BLaER1 (cell line): ENCODE measurements around the gene SMIM14.
A peak's percentile ranks its signal among the peaks of the same experiment; 100 is the strongest.

Experiments
- H3K27ac ChIP-seq: shearing (Covaris generic); formaldehyde crosslinking; 2 replicates; pipeline ENCODE4 v1.8.1; 2022
- H3K27me3 ChIP-seq: shearing (Covaris generic); formaldehyde crosslinking; 2 replicates; pipeline ENCODE4 v1.8.1; 2022
- H3K36me3 ChIP-seq: shearing (Covaris generic); formaldehyde crosslinking; 2 replicates; pipeline ENCODE4 v1.8.1; 2022
- H3K4me1 ChIP-seq: shearing (Covaris generic); formaldehyde crosslinking; 2 replicates; pipeline ENCODE4 v1.8.1; 2022
- H3K4me2 ChIP-seq: shearing (Covaris generic); formaldehyde crosslinking; 2 replicates; pipeline ENCODE4 v1.8.1; 2022
- H3K4me3 ChIP-seq: shearing (Covaris generic); formaldehyde crosslinking; 2 replicates; pipeline ENCODE4 v1.8.1; 2022
- H3K9ac ChIP-seq: shearing (Covaris generic); formaldehyde crosslinking; 2 replicates; pipeline ENCODE4 v1.8.1; 2022
- H3K9me3 ChIP-seq: shearing (Covaris generic); formaldehyde crosslinking; 2 replicates; pipeline ENCODE4 v1.8.1; 2022
- H4K20me1 ChIP-seq: shearing (Covaris generic); formaldehyde crosslinking; 2 replicates; pipeline ENCODE4 v1.8.1; 2022
- Cebpa-rat ChIP-seq: shearing (Covaris generic); IDR thresholded peaks from 2 replicates; pipeline ENCODE4 v1.8.1; 2022

The SMIM14 gene

GRCh38 chr4:39648827-39649558 lies 10.3 kb upstream of the SMIM14 start:
- Histone ChIP-seq H3K4me1 (peaks cover 9% of the 10 kb centered on the region; the same call in 1 of the 2 replicates), H3K9me3 (no peaks in the 10 kb centered on the region), H3K36me3 (no peaks in the 10 kb centered on the region), H3K4me3 (no peak overlapping the region), H3K27ac (no peak overlapping the region), H3K4me2 (no peak overlapping the region), H3K9ac (no peak overlapping the region), H4K20me1 (no peaks in the 10 kb centered on the region), H3K27me3 (no peaks in the 10 kb centered on the region)
- no peak for TF ChIP-seq Cebpa-rat

DNA sequence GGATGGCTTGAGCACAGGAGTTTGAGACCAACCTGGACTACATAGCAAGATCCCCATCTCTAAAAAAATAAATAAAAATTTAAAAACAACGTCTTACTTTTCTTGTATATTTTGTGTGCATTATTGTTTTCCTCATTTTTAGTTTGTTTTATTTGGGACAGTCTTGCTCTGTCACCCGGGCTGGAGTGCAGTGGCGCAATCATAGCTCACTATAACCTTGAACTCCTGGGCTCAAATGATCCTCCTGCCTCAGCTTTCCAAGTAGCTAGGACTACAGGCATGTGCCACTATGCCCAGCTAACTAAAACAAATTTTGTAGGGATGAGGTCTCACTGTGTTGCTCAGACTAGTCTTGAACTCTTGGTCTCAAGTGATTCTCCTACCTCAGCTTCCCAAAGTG lies 9.5 kb upstream of the SMIM14 start:
- Histone ChIP-seq H3K27me3 (no peaks in the 10 kb centered on the region), H3K27ac (no peak overlapping the region), H3K4me1 (peaks cover 9% of the 10 kb centered on the region; the same call in 1 of the 2 replicates), H3K4me2 (no peak overlapping the region), H3K36me3 (no peaks in the 10 kb centered on the region), H3K9me3 (no peaks in the 10 kb centered on the region), H3K9ac (no peak overlapping the region), H3K4me3 (no peak overlapping the region), H4K20me1 (no peaks in the 10 kb centered on the region)
- TF ChIP-seq Cebpa-rat, result no peak

DNA sequence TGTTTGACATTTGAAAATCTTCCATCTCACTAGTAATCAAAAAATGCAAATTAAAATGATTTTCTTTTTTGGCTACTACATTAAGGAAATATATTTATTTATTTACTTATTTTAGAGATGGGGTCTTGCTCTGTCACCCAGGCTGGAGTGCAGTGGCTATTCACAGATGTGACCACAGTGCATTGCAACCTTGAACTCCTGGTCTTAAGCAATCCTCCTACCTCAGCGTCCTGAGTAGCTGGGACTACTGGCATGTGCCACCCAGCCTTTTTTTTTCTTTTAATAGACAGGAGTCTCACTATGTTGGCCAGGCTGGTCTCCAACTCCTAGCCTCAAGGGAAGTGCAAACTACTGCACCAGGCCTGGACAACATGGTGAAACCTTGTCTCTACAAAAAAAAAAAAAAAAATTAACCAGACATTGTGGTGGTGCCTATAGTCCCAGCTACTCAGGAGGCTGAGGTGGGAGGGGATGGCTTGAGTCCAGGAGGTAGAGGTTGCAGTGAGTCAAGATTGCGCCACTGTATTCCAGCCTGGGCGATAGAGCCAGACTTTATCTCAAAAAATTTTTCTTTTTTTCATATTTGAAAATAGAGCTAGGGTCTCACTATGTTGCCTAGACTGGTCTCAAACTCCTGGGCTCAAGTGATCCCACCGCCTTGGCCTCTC lies 4.4 kb upstream of the SMIM14 start:
- Histone ChIP-seq H4K20me1 (no peaks in the 10 kb centered on the region), H3K4me3 (no peak overlapping the region), H3K36me3 (no peaks in the 10 kb centered on the region), H3K4me2 (no peak overlapping the region), H3K4me1 (peaks cover 17% of the 10 kb centered on the region), H3K9me3 (no peaks in the 10 kb centered on the region), H3K27ac (no peak overlapping the region), H3K27me3 (no peaks in the 10 kb centered on the region), H3K9ac (no peak overlapping the region)
- TF ChIP-seq Cebpa-rat, result no peak

GRCh38 chr4:39641451-39641850 lies 2.8 kb upstream of the SMIM14 start:
- H3K4me2 ChIP-seq, result no peak overlapping the region
- no peak for TF ChIP-seq Cebpa-rat
- no peaks in the 10 kb centered on the region for H3K9me3 ChIP-seq
- H3K27ac ChIP-seq, result no peak overlapping the region
- no peaks in the 10 kb centered on the region for H3K27me3 ChIP-seq
- peaks cover 19% of the 10 kb centered on the region for H3K4me1 ChIP-seq
- no peaks in the 10 kb centered on the region for H4K20me1 ChIP-seq
- no peak overlapping the region for H3K4me3 ChIP-seq
- H3K9ac ChIP-seq, result no peak overlapping the region
- no peaks in the 10 kb centered on the region for H3K36me3 ChIP-seq

DNA sequence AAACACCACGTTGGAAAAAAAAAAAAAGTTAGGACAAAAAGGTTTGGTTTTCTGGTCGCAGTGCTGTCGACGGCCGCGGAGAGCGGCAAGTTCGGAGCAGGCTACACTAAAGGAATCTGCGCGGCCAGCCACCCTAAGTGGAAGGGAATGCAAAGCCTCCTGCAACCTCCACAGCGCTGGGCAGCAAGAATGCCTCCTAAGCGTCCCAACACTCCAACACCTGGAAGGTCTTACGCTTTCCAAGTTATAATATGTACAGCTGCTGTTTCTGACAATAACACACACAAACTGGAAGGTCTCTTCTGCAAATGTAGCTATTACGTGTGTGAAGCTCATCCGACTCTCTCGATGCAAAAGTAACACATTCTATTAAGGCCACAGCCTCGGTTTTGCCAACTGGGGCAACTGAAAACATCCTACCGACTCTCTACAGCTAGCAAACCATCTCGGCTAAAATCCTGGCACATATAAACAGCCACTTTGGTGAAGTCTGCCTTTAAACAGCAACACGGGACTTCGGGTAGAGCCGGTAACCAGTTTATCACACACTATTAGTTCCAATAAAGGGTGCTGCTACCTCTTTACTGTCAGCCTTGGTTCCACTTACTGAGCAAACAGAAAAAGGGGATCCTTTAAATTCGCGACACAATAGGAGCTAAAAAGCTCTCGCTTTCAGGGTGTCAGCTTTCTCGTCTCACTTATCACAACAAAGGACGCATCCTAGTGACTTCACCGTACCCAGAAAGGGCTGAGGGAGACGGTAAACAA lies 895 bp downstream of the SMIM14 start:
- Histone ChIP-seq H3K36me3 (no peaks in the 10 kb centered on the region), H3K4me3 (peak overlapping the region; percentile 85), H3K4me2 (peak overlapping the region; percentile 89), H3K27me3 (no peaks in the 10 kb centered on the region), H3K4me1 (peaks cover 42% of the 10 kb centered on the region), H3K9me3 (no peaks in the 10 kb centered on the region), H3K9ac (peak overlapping the region; percentile 86), H4K20me1 (no peaks in the 10 kb centered on the region), H3K27ac (peak overlapping the region; percentile 84)
- TF ChIP-seq Cebpa-rat, result no peak

- H3K4me3 ChIP-seq, result peak overlapping the region; percentile 85
- peak overlapping the region; percentile 89 for H3K4me2 ChIP-seq
- no peaks in the 10 kb centered on the region for H3K36me3 ChIP-seq
- peak overlapping the region; percentile 84 for H3K27ac ChIP-seq
- no peaks in the 10 kb centered on the region for H4K20me1 ChIP-seq
- peaks cover 47% of the 10 kb centered on the region for H3K4me1 ChIP-seq
- no peaks in the 10 kb centered on the region for H3K27me3 ChIP-seq
- peak overlapping the region; percentile 86 for H3K9ac ChIP-seq
- no peak for TF ChIP-seq Cebpa-rat
- H3K9me3 ChIP-seq, result no peaks in the 10 kb centered on the region
Observed at GRCh38 chr4:39637221-39637585, 1.5 kb downstream of the SMIM14 start.

DNA sequence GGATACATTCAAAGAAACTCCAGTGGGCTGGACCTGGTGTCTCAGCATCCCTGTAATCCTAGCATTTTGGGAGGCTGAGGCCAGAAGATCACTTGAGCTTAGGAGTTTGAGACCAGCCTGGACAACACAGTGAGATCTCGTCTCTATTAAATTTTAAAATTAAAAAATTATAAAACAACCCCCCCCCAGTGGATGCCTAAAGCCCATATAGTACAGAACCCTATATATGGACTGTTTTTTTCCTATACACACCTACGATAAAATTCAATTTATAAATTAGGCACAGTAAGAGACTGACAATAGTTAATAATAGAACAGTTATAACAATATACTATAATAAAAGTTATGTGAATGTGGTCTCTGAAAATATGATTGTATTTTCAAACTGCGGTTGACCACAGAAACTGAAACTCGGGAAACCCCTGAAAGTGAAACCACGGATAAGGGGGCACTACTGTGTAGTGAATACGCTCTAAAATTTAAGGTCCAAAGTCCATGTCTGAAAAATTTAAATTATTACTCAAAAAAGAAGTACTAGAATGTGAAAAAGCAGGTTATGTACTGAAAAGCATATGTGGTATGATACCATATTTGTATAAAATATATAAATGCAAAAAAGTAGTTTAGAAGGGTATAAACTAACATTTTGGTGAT lies 2.0 kb downstream of the SMIM14 start:
- H3K4me2 ChIP-seq, result peak overlapping the region; percentile 89
- no peaks in the 10 kb centered on the region for H4K20me1 ChIP-seq
- peak overlapping the region; percentile 85 for H3K4me3 ChIP-seq
- H3K9ac ChIP-seq, result peak overlapping the region; percentile 86
- no peak for TF ChIP-seq Cebpa-rat
- no peaks in the 10 kb centered on the region for H3K36me3 ChIP-seq
- H3K4me1 ChIP-seq, result peaks cover 53% of the 10 kb centered on the region
- H3K9me3 ChIP-seq, result no peaks in the 10 kb centered on the region
- no peaks in the 10 kb centered on the region for H3K27me3 ChIP-seq
- H3K27ac ChIP-seq, result peak overlapping the region; percentile 84

GRCh38 chr4:39635023-39635422 lies 3.6 kb downstream of the SMIM14 start:
- Histone ChIP-seq H3K4me1 (peaks cover 62% of the 10 kb centered on the region), H3K27ac (no peak overlapping the region), H3K36me3 (no peaks in the 10 kb centered on the region), H3K4me2 (peak overlapping the region; percentile 89), H3K9me3 (no peaks in the 10 kb centered on the region), H3K9ac (no peak overlapping the region), H3K27me3 (no peaks in the 10 kb centered on the region), H3K4me3 (no peak overlapping the region), H4K20me1 (no peaks in the 10 kb centered on the region)
- TF ChIP-seq Cebpa-rat, result no peak

- Histone ChIP-seq H3K4me2 (peak overlapping the region; percentile 63), H3K4me1 (peaks cover 76% of the 10 kb centered on the region), H3K36me3 (no peaks in the 10 kb centered on the region), H3K9ac (no peak overlapping the region), H3K27me3 (no peaks in the 10 kb centered on the region), H3K4me3 (no peak overlapping the region), H3K9me3 (no peaks in the 10 kb centered on the region), H3K27ac (no peak overlapping the region), H4K20me1 (no peaks in the 10 kb centered on the region)
- no peak for TF ChIP-seq Cebpa-rat
Observed at GRCh38 chr4:39631700-39632079, 7.0 kb downstream of the SMIM14 start.

GRCh38 chr4:39627413-39627812 lies 11.3 kb downstream of the SMIM14 start:
- no peak for TF ChIP-seq Cebpa-rat
- Histone ChIP-seq H4K20me1 (no peaks in the 10 kb centered on the region), H3K27ac (peak overlapping the region; percentile 64; the same call in 1 of the 2 replicates), H3K4me1 (peaks cover 81% of the 10 kb centered on the region), H3K27me3 (no peaks in the 10 kb centered on the region), H3K4me3 (no peak overlapping the region), H3K9ac (no peak overlapping the region), H3K9me3 (no peaks in the 10 kb centered on the region), H3K4me2 (peak overlapping the region; percentile 75), H3K36me3 (no peaks in the 10 kb centered on the region)
